Cardiac septum (tissue), 1 donor: ENCODE measurements around the gene TRIM2. TPM values are rescaled to one million over a fixed set of nuclear protein-coding genes. Genes with fewer than 3 reads are reported as not detected.

Experiments used
- total RNA-seq: library from RNA; stranded (reverse); fragmentation: NEBNext Ultra II Directional; extraction: Animal tissue kit (Norgen Biotek cat#: 25700); gene quantifications from one replicate; pipeline ENCODE4 v1.2.1, GENCODE V29; 2021
- donor health status: DM: no; HTN: no; CAD: no.

Gene TRIM2
- total RNA-seq, 1 donor from 2014 or later, result 23.4 TPM

Other genes with a start within 250 kb of the TRIM2 start
- not detected for gene MND1, start 140.2 kb downstream of the TRIM2 start, total RNA-seq